GM19099 (cell line): ENCODE results near the gene NCMAP.

Experiments used
- POLR2A ChIP-seq: IDR thresholded peaks from 3 replicates; pipeline ENCODE4 v1.6.1; 2011; ENCODE audit warnings: low read depth; ENCODE audit not compliant: insufficient read length; ENCODE audit errors: extremely low read depth

NCMAP gene, protein sequence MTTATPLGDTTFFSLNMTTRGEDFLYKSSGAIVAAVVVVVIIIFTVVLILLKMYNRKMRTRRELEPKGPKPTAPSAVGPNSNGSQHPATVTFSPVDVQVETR

DNA sequence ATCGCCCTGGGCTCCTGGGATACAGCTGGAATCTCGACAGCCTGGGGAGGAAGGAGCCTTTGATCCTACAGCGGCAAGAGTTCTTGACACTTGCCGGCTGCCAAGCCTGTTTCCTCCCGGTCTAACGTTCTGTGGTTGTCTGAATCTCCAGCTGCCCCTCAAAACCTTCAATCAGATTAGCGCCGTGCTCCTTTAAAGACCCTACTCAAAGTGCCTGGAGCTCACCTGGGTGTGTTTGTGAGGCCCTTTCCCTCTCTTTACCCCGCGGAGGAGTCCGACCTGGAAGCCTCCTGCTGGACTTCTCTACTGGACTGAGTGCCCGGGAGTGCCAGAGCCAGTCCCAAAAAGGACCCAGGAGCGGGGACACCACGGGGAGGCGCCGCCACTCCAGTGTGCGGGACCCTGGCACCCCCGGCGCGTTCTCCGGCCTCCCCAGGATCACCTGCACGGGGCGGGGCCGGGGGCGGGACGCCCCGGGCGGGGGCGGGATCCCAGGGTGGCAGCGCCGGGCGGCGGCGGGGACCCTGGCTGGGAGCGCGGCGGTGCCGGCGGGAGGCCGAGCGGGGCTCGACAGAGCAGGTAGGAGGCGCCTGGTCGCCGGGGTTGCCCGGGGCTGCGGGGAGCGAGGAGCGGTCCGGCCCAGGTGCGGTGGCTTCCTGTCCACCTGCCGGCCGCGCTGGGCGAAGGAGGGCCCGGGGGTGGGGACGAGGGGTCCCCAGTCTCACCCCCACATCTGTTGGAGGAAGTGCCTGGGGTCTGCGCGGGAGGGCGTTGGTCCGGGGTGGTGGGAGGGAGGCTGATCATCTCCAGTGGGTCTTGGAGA is at the start of gene NCMAP:
Gene NCMAP (plus strand): TSS at position 497 of the 823 bp plus-strand sequence. CDS start 39,344 bp downstream, outside the sequence.
- TF ChIP-seq POLR2A = no peak

DNA sequence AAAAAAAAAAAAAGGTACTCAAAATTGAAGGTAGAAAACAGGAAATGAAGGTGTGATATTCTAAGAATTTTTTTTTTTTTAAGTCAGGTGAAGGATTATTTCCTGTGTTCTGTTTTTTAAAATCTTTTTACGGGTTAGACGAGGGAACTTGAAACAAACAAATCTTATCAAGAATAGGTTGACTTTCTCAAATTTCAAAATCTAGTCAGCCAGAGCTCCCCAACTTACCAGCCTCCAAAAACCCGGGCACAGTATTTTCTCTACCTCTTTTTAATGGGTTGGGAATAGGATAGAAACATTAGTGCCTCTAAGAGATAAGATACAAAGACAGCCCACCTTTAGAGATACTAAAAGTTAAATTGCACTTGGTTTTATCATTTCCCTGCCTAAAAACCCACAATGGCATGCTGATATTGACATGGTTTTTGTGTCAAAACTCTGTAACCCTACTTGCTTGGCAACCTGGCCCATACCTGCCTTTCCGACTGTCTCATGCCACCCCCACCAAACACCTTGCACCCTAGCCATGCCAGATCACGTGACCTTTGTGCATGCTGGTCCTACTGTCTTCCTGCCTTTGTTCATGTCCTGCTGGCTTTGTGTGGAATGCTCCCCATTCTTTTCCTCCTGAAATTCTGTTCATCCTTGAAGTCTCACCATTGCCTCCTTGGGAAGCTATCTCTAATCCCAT is 49.1 kb upstream of the NCMAP start:
- no peak for TF ChIP-seq POLR2A

DNA sequence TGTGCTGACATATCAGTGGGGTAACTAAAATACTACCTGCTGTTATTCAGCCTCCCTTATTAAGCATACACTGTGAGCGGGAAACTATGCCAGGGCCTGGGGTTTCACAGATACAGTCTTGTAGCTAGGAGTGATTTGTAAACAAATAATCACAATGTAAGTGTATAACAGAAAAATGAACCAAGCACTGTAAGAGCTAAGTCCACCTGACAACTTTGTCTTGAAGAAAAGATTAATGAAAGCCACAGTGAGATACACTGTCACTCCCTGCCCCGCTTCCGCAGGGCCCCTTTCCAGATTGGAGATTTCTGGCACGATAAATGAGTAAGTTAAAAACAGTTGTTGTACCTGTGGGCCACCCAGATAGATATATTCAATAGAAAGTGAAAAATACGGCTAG is 48.5 kb upstream of the NCMAP start:
- TF ChIP-seq POLR2A = no peak

DNA sequence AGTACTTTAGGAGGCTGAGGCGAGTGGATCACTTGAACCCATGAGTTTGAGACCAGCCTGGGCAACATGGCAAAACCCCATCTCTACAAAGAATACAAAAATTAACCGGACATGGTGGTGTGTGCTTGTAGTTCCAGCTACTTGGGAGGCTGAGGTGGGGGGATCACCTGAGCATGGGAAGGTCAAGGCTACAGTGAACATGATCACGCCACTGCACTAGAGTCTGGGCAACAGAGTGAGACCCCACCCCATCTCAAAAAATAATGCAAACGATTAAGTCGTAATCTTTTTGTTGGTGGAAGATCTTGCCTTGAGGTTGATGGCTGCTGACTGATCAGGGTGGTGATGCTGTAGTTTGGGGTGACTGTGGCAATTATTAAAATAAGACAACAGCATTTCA is 47.0 kb upstream of the NCMAP start:
- TF ChIP-seq POLR2A = no peak

DNA sequence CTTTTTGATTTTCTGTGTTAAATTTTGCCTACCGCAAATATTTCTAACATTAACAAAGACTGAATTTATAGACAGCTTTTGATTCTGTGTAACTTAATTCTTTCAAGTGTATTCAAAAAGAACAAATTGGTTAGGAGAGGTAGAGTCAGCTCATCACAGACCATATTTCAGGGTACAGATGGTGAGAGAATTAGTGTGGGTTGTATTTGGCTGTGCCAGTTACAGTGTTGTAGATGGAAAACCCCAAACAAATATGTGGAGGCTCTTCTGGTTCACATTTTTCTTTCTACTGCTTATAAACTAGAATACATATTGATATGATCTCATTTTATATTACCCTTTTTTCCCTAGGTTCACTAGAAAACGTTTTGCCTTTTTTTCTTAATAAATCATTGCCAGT is 42.2 kb upstream of the NCMAP start:
- TF ChIP-seq POLR2A = no peak

DNA sequence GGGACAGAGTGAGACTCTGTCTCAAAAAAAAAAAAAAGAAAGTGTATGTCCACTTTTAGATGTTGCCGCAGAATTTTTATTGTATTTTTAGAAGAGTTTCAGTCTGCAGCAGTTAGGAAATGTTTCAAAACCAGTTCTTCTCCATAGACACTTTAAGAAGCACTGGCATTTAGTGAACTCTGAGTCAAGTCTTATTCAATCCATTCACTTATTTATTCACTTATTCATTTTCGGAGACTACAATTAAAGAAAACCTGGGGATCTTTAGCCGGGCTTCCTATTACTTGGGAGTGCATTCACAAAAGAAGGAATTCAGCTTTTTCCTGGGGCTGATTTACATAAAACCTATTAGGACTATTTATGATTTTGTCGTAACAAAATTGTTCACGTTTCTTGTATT is 40.9 kb upstream of the NCMAP start:
- TF ChIP-seq POLR2A = no peak

DNA sequence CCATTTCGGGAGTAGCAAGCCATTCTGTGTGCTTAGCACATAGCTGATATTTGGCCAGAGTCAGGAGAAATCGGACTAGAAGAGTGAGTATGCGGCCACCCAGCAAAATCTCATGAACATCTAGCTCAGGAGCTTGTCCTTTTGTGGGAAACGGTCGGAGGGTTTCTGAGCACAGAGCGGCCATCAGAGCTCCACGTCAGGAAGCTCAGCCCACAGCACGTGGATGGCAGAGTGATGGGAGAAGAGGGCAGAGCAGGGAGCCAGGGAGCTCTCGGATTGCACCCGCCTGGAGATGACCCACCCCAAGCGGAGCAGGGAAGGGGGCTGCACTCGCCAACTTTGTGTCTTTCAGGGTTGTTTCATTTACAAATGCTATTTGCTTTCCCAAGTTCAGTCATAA is 39.4 kb upstream of the NCMAP start:
- no peak for TF ChIP-seq POLR2A

DNA sequence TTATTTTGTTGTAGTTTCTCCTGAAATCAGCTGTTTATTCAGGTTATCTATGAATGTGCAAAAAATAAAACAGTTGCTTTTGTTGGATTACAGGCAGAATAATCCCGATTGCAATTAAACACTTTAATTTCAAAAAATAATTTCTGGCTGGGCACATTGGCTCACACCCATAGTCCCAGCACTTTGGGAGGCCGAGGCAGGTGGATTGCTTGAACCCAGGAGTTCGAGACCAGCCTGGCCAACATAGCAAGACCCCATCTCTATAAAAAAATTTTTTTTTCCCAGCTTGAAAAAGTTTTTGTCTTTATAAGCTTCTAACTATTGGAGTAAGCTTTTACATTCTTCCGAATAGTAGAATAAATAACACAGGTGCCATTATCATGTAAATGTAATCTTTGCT is 38.0 kb upstream of the NCMAP start:
- no peak for TF ChIP-seq POLR2A

DNA sequence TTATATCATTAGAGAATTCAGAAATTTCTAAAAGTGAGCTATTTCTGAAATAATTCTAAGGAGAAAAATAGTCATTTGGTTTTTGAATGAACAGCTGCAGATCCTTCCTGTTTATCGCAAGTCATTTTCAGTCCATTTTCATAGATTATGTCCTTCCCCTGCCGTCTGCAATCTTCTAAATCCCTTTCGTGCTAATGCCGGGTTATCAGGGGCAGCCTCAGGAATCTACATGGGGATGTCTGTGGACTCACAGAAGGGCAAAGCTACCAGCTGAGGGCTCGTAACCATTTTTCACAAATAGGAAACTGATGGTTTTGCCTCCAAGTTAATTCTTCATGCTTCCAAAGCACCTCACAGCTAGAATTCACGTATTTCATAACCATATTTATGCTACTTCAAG is 30.3 kb upstream of the NCMAP start:
- no peak for TF ChIP-seq POLR2A

DNA sequence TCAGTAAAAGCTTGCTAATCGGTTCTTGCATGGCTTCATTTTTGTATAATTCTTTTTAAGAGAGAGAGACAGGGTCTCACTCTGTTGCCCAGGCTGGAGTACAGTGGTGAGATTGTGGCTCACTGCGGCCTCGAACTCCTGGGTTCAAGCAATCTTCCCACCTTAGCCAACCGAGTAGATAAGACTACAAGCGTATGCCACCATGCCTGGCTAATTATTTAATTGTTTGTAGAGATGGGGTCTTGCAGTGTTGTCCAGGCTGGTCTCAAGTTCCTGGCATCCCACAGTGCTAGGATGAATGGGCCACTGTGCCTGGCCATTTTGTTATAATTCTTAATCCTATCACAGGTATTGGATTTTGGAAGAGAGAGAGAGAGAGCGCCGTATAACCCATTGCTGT is 29.8 kb upstream of the NCMAP start:
- no peak for TF ChIP-seq POLR2A

DNA sequence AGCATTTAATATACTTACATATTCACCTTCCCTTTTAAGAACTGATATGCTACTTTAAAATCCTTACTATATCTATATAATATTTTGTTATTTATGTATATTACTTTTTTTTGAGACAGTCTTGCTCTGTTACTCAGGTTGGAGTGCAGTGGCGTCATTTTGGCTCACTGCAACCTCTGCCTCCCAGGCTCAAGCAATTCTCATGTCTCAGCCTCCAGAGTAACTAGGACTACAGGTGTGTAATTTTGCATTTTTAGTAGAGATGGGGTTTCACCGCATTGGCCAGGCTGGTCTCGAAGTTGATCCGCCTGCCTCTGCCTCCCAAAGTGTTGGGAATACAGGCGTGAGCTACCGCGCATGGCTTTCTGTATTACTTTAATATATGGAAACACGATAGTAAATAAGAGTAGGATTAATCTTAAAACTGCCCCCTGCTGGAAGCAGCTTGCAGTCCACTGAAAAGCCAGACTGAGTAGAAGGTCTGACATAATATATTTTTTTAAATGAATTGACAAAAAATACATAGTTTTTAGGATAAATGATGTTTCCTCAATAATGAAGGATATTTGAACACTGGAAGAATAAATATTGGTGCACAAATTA is 28.8 kb upstream of the NCMAP start:
- TF ChIP-seq POLR2A = no peak

DNA sequence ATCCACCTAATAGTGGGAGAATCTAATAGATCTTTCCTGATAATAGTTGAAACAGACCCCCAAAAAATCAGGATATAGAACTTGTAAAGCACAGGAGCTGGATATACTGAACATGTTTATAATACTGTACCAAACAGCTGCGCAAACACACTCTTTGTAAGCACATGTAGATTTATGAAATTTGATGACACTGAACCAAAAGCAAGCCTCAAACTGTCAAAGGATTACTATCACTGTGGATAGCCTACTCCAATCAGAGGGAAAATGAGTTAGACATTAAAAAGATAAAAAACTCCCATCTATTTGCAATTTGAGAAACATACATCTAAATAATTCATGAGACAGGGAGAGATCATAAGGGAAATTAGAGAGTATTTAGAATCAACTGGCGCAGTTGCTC is 27.1 kb upstream of the NCMAP start:
- TF ChIP-seq POLR2A = no peak

DNA sequence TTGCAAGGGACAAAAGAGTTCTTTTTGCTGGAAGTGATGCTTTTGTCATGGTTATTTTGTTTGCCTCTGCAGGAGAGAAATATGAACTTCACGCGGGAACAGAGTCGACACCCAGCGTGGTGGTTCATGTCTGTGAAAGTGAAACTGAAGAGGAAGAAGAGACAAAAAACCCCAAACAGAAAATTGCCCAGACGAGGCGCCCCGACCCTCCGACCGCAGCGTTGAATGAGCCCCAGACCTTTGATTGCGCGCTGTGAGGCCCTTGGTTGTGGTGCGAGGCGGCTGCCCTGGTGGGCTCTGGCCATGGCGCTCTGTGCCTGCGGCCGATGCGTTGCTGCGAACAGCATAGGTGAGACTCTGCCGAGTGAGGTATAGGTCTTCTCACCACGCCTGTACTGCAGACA is 20.9 kb upstream of the NCMAP start:
- TF ChIP-seq POLR2A = no peak

DNA sequence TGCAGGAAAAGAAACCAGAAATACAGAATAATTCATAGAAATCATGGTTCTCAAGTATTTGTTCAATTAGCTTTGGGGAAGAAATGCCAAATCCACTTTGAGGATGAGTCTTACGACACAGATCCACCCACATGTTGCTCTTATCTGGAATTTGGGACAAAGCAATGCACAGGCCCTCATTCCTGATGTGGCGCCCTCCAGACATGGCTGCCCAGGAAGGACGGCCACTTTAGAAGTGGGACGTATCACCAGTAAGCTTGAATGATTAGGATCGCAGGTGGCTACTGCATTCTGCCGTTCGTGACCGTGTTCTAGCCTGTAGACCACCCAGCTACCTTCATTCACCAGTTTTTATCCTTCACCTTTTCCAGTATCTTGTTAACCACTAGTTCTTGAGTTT is 20.1 kb upstream of the NCMAP start:
- TF ChIP-seq POLR2A = no peak

DNA sequence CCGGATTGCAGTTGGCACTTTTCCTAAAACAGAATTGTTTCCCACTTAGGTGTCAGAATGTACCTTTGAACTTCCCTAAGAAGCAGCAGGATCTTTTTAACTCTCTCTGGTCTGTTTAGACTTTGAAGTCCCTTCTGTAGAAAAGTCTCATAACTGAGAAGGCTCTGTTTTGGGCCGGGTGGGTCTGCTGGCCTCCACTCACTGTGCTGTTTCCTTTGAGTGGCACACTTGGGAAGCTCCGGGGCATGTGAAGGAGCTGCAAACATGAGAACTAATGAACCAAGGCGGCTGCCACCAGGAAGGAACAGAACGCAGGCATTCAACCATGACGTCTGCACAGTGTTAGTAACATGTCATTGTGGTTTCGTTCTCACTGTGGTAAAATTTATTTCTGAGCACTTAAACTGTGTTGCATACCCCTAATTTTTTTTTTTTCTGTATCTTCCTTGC is 19.5 kb upstream of the NCMAP start:
- TF ChIP-seq POLR2A = no peak
